HG03175 (cell line): ENCODE measurements around the gene PACRG.

Source experiments
- ATAC-seq: cut with Tn5 transposase; IDR thresholded peaks from one replicate; pipeline ENCODE4 v1.9.1; 2021; ENCODE audit warnings: mild to moderate bottlenecking, moderate library complexity; ENCODE audit not compliant: unreplicated experiment

Gene PACRG

GRCh38 chr6:162709431-162709830 is 18.3 kb upstream of the PACRG start:
- no peak for ATAC-seq

DNA sequence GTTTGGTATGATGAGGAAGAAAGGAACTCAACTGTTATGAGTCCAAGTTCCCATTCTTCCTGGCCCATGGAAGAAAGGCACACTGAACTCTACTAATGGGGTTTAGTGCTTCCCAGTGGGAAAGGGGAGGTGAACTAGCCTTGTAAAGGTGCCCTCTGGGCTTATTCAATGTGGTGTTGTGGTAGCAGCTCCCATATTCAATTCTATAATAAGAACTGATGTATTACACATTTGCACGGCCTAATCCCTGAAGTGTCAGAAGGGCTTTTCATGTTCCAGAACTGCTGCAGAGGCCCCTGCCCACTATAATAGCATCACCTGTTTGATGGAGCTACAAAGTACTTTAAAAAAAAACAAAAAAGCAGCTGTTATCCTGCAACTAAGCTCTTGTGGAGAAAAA is 17.4 kb upstream of the PACRG start:
- no peak for ATAC-seq

DNA sequence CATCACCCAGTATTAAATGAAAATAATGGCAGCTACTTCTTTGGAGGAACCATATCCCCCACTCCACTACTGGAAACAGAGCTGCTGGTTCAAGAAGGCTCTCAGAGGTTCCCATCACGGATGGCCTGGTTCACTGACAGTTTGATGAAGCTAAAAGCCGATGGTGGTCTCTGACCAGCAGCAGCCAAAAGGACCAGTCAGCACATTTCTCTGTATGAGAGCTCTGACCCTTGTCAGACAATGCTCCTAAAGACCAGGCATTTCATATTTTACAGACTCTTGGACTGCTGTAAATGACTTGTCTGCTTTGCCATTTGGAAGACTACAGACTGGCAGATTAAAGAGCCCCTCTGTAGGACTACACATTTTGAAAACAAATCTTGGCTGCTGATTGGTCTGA is 16.8 kb upstream of the PACRG start:
- no peak for ATAC-seq

DNA sequence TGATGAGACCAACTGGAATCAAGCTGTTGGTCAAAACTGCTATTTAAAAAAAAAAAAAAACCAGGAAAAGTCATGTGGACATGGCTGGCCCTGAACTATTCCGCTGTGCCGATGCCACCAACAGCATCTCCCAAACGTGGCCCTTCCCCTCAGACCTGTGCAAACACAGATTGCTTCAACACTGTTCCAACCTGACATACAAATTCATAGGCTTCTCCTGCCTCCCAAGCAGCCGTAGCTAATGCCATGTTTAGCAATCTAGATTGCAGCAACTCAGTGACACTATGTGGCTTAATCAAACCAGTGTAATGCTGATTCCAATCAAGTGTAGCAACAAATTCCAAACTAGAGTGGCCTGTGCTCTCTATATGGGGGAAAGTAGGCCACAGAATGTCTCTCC is 16.4 kb upstream of the PACRG start:
- ATAC-seq: no peak

GRCh38 chr6:162712694-162713093 is 15.1 kb upstream of the PACRG start:
- ATAC-seq: no peak

- no peak for ATAC-seq
These were observed 13.6 kb upstream of the PACRG start for GRCh38 chr6:162713974-162714780.

- ATAC-seq: no peak
These were observed 12.2 kb upstream of the PACRG start for GRCh38 chr6:162715601-162716000.

GRCh38 chr6:162719528-162719927 is 8.2 kb upstream of the PACRG start:
- ATAC-seq: no peak

GRCh38 chr6:162721404-162721687 is 6.4 kb upstream of the PACRG start:
- ATAC-seq: no peak

DNA sequence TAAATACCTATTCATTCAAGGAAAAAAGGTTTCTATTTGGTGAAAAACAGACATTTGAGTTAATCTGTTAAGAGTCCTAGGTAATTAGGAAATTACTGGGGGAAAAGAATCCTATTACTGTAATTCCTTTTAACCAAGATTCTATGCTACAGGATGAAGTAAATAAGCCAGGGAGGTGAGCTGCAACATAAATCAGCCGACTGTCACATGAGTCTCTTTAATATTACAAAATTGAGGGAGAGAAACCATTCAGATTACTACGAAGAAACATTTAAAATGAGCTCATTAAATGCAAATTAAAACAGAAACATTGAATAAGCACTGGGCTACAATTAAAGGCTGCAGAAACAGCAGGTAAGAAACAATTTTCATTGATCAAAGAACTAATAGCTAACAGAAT is 5.5 kb upstream of the PACRG start:
- ATAC-seq: no peak

DNA sequence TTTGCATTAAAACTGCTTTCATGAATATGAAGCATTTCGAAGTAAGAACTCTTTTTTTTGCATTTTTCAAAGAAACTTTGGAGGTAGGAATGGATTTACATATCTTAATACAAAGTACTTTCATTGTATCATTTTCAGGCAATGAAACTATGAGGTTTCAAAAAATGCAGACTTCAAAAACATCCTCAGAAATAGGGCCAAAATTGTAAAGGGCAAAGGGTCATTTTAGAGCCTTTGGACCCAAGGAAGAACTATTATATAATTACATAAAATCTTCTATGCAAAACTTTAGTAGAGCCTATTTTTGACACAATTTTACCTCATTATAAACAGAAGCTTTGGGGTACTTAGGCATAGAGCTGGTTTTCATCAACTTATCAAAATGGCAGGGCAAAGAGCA is 5.1 kb upstream of the PACRG start:
- no peak for ATAC-seq

- ATAC-seq: peak; percentile 2
These were observed 840 bp upstream of the PACRG start for GRCh38 chr6:162726947-162727321.

DNA sequence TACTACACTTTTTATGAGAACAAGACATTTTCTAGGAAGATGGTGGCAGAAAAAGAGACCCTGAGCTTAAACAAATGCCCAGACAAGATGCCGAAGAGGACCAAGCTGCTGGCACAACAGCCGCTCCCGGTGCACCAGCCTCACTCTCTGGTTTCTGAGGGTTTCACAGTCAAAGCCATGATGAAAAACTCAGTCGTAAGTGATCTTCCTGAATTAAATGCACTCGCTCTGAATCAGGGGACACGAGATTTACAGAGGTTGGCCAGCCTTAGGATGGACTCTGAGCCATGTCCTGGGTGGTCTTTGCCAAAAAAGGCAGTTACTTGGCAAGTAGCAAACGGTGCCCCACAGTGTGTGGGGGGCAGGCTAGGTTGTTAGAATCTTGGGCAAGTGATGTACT is 423 bp downstream of the PACRG start:
- no peak for ATAC-seq

GRCh38 chr6:162728706-162729105 is 932 bp downstream of the PACRG start:
- ATAC-seq: no peak

DNA sequence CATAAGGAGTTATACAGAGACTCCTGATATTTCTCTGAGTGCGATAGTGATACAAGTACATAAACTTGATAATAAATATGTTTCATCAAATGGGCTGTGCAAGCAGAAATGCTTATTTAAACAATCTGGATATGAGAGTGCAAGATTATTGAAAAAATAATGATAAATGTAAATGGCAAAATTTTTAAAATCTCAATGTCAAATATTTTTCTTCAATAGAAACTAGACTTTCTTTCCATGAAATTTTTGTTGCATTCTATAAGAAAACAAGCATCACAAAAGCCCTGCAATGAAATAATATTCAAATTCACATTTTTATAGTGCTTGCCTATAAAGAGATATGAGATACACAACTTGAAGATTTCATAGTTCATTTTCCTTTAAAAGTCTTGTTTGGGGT is 2.7 kb downstream of the PACRG start:
- no peak for ATAC-seq

- ATAC-seq: no peak
These were observed 5.7 kb downstream of the PACRG start for GRCh38 chr6:162733489-162733888.

- no peak for ATAC-seq
These were observed 9.2 kb downstream of the PACRG start for GRCh38 chr6:162736961-162737360.

DNA sequence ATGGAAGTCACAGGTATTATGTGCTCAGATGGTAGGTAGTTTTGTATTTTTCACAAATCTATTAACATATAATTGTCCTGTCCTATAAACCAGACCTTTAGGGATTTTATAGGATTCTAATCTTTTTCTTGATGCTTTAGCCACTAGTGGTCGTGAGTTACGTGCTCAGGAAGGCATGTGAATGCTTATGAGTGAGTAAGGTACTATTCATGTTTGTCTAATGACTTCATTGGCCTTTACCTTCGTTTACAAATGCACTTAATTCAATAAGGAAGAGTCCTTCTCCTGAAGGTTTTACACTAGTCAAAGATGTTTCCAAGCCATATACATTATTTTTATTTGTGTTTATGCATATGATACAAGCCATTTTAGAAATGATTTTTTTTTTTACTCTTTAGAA is 23.0 kb downstream of the PACRG start:
- ATAC-seq: no peak

DNA sequence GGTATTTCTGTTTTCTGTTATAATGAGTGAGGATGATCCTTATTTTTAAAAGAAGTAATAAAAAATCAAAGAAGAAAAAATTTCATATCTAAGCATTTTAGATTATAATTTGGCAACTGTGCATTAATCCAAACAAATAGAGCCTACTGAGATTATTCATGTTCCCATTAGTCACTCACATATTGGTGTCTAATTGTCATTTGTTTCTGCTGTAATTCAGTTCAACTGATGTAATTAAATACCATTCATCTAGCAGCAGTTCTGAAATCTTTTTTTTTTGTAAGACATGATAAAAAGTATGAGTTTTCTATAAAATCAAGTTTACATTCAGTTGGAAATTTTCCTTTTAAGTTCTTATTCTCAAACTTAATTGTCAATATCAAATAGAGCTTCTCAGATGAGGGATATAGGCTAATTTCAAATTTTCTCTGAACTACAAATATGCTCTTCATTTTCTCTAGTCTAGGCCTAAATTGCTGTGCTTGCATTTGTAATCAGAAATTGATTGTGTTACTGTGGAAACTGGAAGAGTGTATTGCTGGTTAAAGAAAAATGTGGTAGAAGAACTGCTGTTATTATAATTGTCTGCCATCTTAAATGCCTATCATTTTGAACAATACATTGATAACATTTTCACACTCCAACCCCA is 23.6 kb downstream of the PACRG start:
- ATAC-seq: no peak

GRCh38 chr6:162753775-162754174 is 26.0 kb downstream of the PACRG start:
- no peak for ATAC-seq

DNA sequence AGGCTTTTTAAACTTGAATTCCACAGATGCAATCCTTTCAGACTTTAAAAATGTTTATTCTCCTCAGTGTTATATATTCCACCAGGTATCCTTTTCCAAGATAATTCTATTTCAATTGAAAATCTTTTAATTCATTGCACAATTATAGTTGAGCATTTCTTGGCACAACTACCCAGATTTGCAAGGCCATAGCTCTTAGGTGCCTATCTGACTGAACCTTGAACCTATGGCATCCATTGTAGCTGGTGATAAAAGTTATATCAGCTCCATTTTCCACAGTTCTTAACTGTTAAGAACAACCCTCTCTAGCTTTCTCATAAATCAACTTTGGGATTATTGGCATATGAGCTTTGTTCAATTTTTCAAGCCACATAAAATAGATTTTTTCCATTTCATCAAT is 42.4 kb downstream of the PACRG start:
- ATAC-seq: no peak

GRCh38 chr6:162770955-162771354 is 43.2 kb downstream of the PACRG start:
- ATAC-seq: no peak

DNA sequence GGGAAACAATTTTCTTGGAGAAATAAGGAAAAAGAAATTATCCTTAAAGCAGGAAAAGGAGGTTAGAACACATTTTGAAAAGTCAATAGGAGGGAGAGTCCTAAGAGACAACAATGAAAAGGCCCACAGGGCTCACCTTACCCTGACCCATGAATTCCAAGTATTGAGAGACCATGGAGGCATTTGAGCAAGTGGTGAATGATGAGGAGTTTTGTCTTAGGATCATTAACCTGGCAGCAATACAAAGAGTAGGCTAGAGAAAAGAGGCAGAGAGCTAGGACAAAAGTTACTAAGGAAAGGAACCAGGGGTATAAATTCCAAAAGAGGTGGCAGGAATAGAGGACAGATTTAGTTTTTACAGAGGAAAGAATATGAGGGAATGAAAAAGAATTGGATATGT is 44.7 kb downstream of the PACRG start:
- ATAC-seq: no peak
